GM23248 (cell line): ENCODE results near the gene ZNF653. TPM values are rescaled to one million over a fixed set of nuclear protein-coding genes. Genes with fewer than 3 reads are reported as not detected.
"Not testable (repeated sequence)": the region's sequence is repeated elsewhere in the genome, so short reads cannot be mapped to it uniquely, and the experiment has no call there.

Experiments used
- DNase-seq: peaks from one replicate; pipeline ENCODE4 v3.0.0-alpha.2; 2015
- H2AFZ ChIP-seq: fragments of 200-600 bp; sonication (generic); 2 replicates; pipeline ENCODE4 v1.6.1; 2016; ENCODE audit warnings: antibody characterized with exemption
- H3F3A ChIP-seq: fragments of 200-600 bp; sonication (generic); 2 replicates; pipeline ENCODE4 v1.6.1; 2016; ENCODE audit warnings: mild to moderate bottlenecking, antibody characterized with exemption, mixed run types; ENCODE audit not compliant: insufficient read depth
- H3K27ac ChIP-seq: fragments of 200-600 bp; sonication (generic); 2 replicates; pipeline ENCODE4 v1.5.1; 2016; ENCODE audit warnings: mild to moderate bottlenecking
- H3K27me3 ChIP-seq: fragments of 200-600 bp; sonication (generic); replicated peaks from 2 replicates; pipeline ENCODE4 v1.6.1; 2016; ENCODE audit warnings: mild to moderate bottlenecking; ENCODE audit not compliant: insufficient read depth
- H3K36me3 ChIP-seq: fragments of 200-600 bp; sonication (generic); 2 replicates; pipeline ENCODE4 v1.6.1; 2016; ENCODE audit warnings: low read depth, mild to moderate bottlenecking
- H3K4me1 ChIP-seq: fragments of 200-600 bp; sonication (generic); 2 replicates; pipeline ENCODE4 v1.6.1; 2016; ENCODE audit warnings: mild to moderate bottlenecking; ENCODE audit not compliant: insufficient read depth
- H3K4me2 ChIP-seq: fragments of 200-600 bp; sonication (generic); one replicate; pipeline ENCODE4 v1.6.1; 2016; ENCODE audit warnings: mild to moderate bottlenecking; ENCODE audit not compliant: unreplicated experiment
- H3K4me3 ChIP-seq: fragments of 200-600 bp; sonication (generic); 2 replicates; pipeline ENCODE4 v1.5.1; 2016; ENCODE audit warnings: mild to moderate bottlenecking
- H3K79me2 ChIP-seq: fragments of 200-600 bp; sonication (generic); 2 replicates; pipeline ENCODE4 v1.6.1; 2016; ENCODE audit warnings: mild to moderate bottlenecking; ENCODE audit not compliant: insufficient read depth
- H3K9ac ChIP-seq: fragments of 200-600 bp; sonication (generic); 2 replicates; pipeline ENCODE4 v1.6.1; 2016; ENCODE audit warnings: mild to moderate bottlenecking
- H3K9me2 ChIP-seq: fragments of 200-600 bp; sonication (generic); 2 replicates; pipeline ENCODE4 v1.6.1; 2016; ENCODE audit warnings: mixed run types, mild to moderate bottlenecking, moderate library complexity; ENCODE audit not compliant: insufficient read depth
- H3K9me3 ChIP-seq: fragments of 200-600 bp; sonication (generic); one replicate; pipeline ENCODE4 v1.6.1; 2017; ENCODE audit warnings: low read depth
- H4K20me1 ChIP-seq: fragments of 200-600 bp; sonication (generic); 2 replicates; pipeline ENCODE4 v1.6.0; 2016; ENCODE audit not compliant: insufficient read depth
- EZH2 ChIP-seq: fragments of 200-600 bp; sonication (generic); IDR thresholded peaks from 2 replicates; pipeline ENCODE4 v1.6.1; 2018; ENCODE audit warnings: antibody characterized with exemption, mild to moderate bottlenecking; ENCODE audit not compliant: insufficient read depth, poor library complexity, severe bottlenecking
- EZH2phosphoT487 ChIP-seq: fragments of 200-600 bp; sonication (generic); IDR thresholded peaks from 2 replicates; pipeline ENCODE4 v1.6.1; 2018; ENCODE audit warnings: antibody characterized with exemption, moderate library complexity, mild to moderate bottlenecking, low read depth; ENCODE audit not compliant: insufficient read depth
- WGBS, 2 experiments: methylation state at CpG; one replicate each; pipeline ENCODE4 v1.1.6; 2015 to 2017; ENCODE audit warnings: low lambda C conversion rate in 2 of 2, low coverage in 1 of 2; ENCODE audit errors: missing lambda C conversion rate in 2 of 2; 5-methylcytosine and 5-hydroxymethylcytosine counted together
- in situ Hi-C: fragments of 300-500 bp; cut with MboI; formaldehyde crosslinking; loops from 2 replicates; pipeline ENCODE4 v1.15.0; 2020
- polyA plus RNA-seq: library from polyadenylated mRNA; unstranded; fragments of >200 nt; fragmentation: Nextera tagmentation; extraction: Ambion mirVana; gene quantifications from 2 replicates; pipeline ENCODE4 v1.2.1, GENCODE V29; 2016
- total RNA-seq: library from RNA; depleted of rRNA; stranded (reverse); fragments of >200 nt; shearing (Covaris generic); gene quantifications from 2 replicates; pipeline ENCODE4 v1.2.3, GENCODE V29; 2014

The ZNF653 gene
- total and polyA plus RNA-seq, 2 experiments from 2014 or later = 2.2 to 4.6 TPM

- Histone ChIP-seq H3F3A (no peaks in the 10 kb centered on the region), H3K4me1 (no peaks in the 10 kb centered on the region), H3K27ac (no peak overlapping the region), H3K36me3 (no peaks in the 10 kb centered on the region), H3K9me3 (no peaks in the 10 kb centered on the region), H3K4me2 (no peak overlapping the region), H3K4me3 (no peak overlapping the region), H3K9ac (no peak overlapping the region), H3K79me2 (no peaks in the 10 kb centered on the region), H3K9me2 (no peaks in the 10 kb centered on the region), H2AFZ (no peak overlapping the region), H4K20me1 (no peaks in the 10 kb centered on the region), H3K27me3 (peaks cover 25% of the 10 kb centered on the region)
- in situ Hi-C loops = no loop called here
- TF ChIP-seq EZH2 (no peak), EZH2phosphoT487 (no peak)
- peak; percentile 42 for DNase-seq
- WGBS, 2 experiments = 40 to 54% methylated on average over 12 to 47 of the region's 62 CpGs
Measured at GRCh38 chr19:11479090-11479897, 26.3 kb downstream of the ZNF653 start.

- in situ Hi-C loops = no loop called here
- DNase-seq = no peak
- H3K27ac ChIP-seq = no peak overlapping the region
Measured at GRCh38 chr19:11478167-11479089, 27.2 kb downstream of the ZNF653 start.

GRCh38 chr19:11475861-11476260 is 29.8 kb downstream of the ZNF653 start:
- Histone ChIP-seq H3K9ac (no peak overlapping the region), H3K9me2 (no peaks in the 10 kb centered on the region), H2AFZ (no peak overlapping the region), H3K9me3 (no peaks in the 10 kb centered on the region), H3K4me3 (no peak overlapping the region), H3K4me2 (no peak overlapping the region), H3K4me1 (no peaks in the 10 kb centered on the region), H3K27me3 (peaks cover 10% of the 10 kb centered on the region), H3K36me3 (no peaks in the 10 kb centered on the region), H4K20me1 (no peaks in the 10 kb centered on the region), H3F3A (no peaks in the 10 kb centered on the region), H3K79me2 (no peaks in the 10 kb centered on the region), H3K27ac (no peak overlapping the region)
- DNase-seq = no peak
- in situ Hi-C loops = no loop called here
- WGBS, 2 experiments = 62 to 69% methylated on average over 8 of the region's 8 CpGs
- TF ChIP-seq EZH2 (no peak), EZH2phosphoT487 (no peak)

More at GRCh38 chr19:11478167-11479089, 27.2 kb downstream of the ZNF653 start:
- no peaks in the 10 kb centered on the region for H3K79me2 ChIP-seq
- no peaks in the 10 kb centered on the region for H3K9me2 ChIP-seq
- no peaks in the 10 kb centered on the region for H3K36me3 ChIP-seq
- H3K4me2 ChIP-seq = no peak overlapping the region
- H3K9me3 ChIP-seq = no peaks in the 10 kb centered on the region
- no peaks in the 10 kb centered on the region for H3K4me1 ChIP-seq
- WGBS, 2 experiments = 52 to 61% methylated on average over 18 to 19 of the region's 19 CpGs
- H3K27me3 ChIP-seq = peaks cover 25% of the 10 kb centered on the region
- no peak overlapping the region for H3K4me3 ChIP-seq
- no peaks in the 10 kb centered on the region for H3F3A ChIP-seq
- H4K20me1 ChIP-seq = no peaks in the 10 kb centered on the region
- H2AFZ ChIP-seq = no peak overlapping the region
- no peak overlapping the region for H3K9ac ChIP-seq
- TF ChIP-seq EZH2 (no peak), EZH2phosphoT487 (no peak)

GRCh38 chr19:11475343-11475742 is 30.3 kb downstream of the ZNF653 start:
- H3K4me3 ChIP-seq, in situ Hi-C loops: not testable (repeated sequence)
- 98 to 99% methylated on average over 3 of the region's 3 CpGs for WGBS, 2 experiments

More at GRCh38 chr19:11475343-11475742, 30.3 kb downstream of the ZNF653 start:
- not testable (repeated sequence) for H3K36me3 ChIP-seq, H3K9ac ChIP-seq, H3K27me3 ChIP-seq, H4K20me1 ChIP-seq, H2AFZ ChIP-seq, DNase-seq, H3K9me3 ChIP-seq, H3K9me2 ChIP-seq, H3F3A ChIP-seq, H3K4me2 ChIP-seq, H3K27ac ChIP-seq, H3K4me1 ChIP-seq, H3K79me2 ChIP-seq
